Measurements from ENCODE around the gene RING1.

RING1 gene

GRCh38 chr6:33171880-33172687 is 36.2 kb upstream of the RING1 start:
- DNase-seq (ENCODE audit: low read depth, low spot score) = no peak

- DNase-seq (ENCODE audit: low read depth, low spot score) = no peak
Observed at GRCh38 chr6:33172688-33173534, 35.4 kb upstream of the RING1 start.

- no peak for DNase-seq (ENCODE audit: low read depth, low spot score)
Observed at GRCh38 chr6:33173535-33174180, 34.6 kb upstream of the RING1 start.

- no peak for DNase-seq (ENCODE audit: low read depth, low spot score)
Observed at GRCh38 chr6:33174784-33175183, 33.5 kb upstream of the RING1 start.

- no peak for DNase-seq (ENCODE audit: low read depth, low spot score)
Observed at GRCh38 chr6:33175436-33176069, 32.7 kb upstream of the RING1 start.

GRCh38 chr6:33176906-33177305 is 31.4 kb upstream of the RING1 start:
- DNase-seq (ENCODE audit: low read depth, low spot score) = no peak

GRCh38 chr6:33177552-33178446 is 30.5 kb upstream of the RING1 start:
- DNase-seq (ENCODE audit: low read depth, low spot score) = no peak

GRCh38 chr6:33178755-33179475 is 29.4 kb upstream of the RING1 start:
- no peak for DNase-seq (ENCODE audit: low read depth, low spot score)

- DNase-seq (ENCODE audit: low read depth, low spot score) = no peak
Observed at GRCh38 chr6:33181141-33181540, 27.2 kb upstream of the RING1 start.

GRCh38 chr6:33183071-33183683 is 25.1 kb upstream of the RING1 start:
- DNase-seq (ENCODE audit: low read depth, low spot score) = no peak

GRCh38 chr6:33185190-33185589 is 23.1 kb upstream of the RING1 start:
- DNase-seq (ENCODE audit: low read depth, low spot score) = no peak

GRCh38 chr6:33185654-33186187 is 22.6 kb upstream of the RING1 start:
- no peak for DNase-seq (ENCODE audit: low read depth, low spot score)

- DNase-seq (ENCODE audit: low read depth, low spot score) = no peak
Observed at GRCh38 chr6:33187809-33188208, 20.5 kb upstream of the RING1 start.

GRCh38 chr6:33189164-33189563 is 19.1 kb upstream of the RING1 start:
- DNase-seq (ENCODE audit: low read depth, low spot score) = no peak

- no peak for DNase-seq (ENCODE audit: low read depth, low spot score)
Observed at GRCh38 chr6:33189625-33190448, 18.5 kb upstream of the RING1 start.

- no peak for DNase-seq (ENCODE audit: low read depth, low spot score)
Observed at GRCh38 chr6:33190504-33191107, 17.7 kb upstream of the RING1 start.

GRCh38 chr6:33191383-33192104 is 16.8 kb upstream of the RING1 start:
- no peak for DNase-seq (ENCODE audit: low read depth, low spot score)
